Neural cell (in vitro differentiated cells): ENCODE data around the gene SESN2. TPM values are rescaled to one million over a fixed set of nuclear protein-coding genes. Genes with fewer than 3 reads are reported as not detected.

Source experiments
- H2AFZ ChIP-seq: fragments of 200-600, 300-800 bp; sonication (generic), shearing (Covaris generic); 2 replicates; pipeline ENCODE4 v1.6.0; 2014; ENCODE audit warnings: low read depth, mild to moderate bottlenecking, antibody characterized with exemption, low read length, moderate library complexity
- H3F3A ChIP-seq: fragments of 200-600 bp; shearing (Covaris generic); 2 replicates; pipeline ENCODE4 v1.6.1; 2016; ENCODE audit warnings: mild to moderate bottlenecking, moderate library complexity, mixed read lengths, antibody characterized with exemption, low read length; ENCODE audit not compliant: insufficient read depth, poor library complexity, severe bottlenecking
- H3K27ac ChIP-seq: fragments of 200-600, 300-800 bp; sonication (generic), shearing (Covaris generic); 2 replicates; pipeline ENCODE4 v1.5.1; 2014; ENCODE audit warnings: mild to moderate bottlenecking, low read length, moderate library complexity
- H3K27me3 ChIP-seq: fragments of 300-800, 200-600 bp; sonication (generic), shearing (Covaris generic); 2 replicates; pipeline ENCODE4 v1.6.0; 2014; ENCODE audit warnings: mild to moderate bottlenecking, low read depth, low read length, moderate library complexity; ENCODE audit not compliant: insufficient read depth
- H3K36me3 ChIP-seq: fragments of 300-800, 200-600 bp; sonication (generic), shearing (Covaris generic); 2 replicates; pipeline ENCODE4 v1.5.1; 2014; ENCODE audit warnings: mild to moderate bottlenecking, antibody characterized with exemption, low read length, moderate library complexity; ENCODE audit not compliant: insufficient read depth
- H3K4me2 ChIP-seq: fragments of 300-800, 200-600 bp; sonication (generic), shearing (Covaris generic); 2 replicates; pipeline ENCODE4 v1.6.0; 2014; ENCODE audit warnings: mild to moderate bottlenecking, low read length
- H3K4me3 ChIP-seq: fragments of 300-800, 200-600 bp; sonication (generic), shearing (Covaris generic); 2 replicates; pipeline ENCODE4 v1.5.1; 2014; ENCODE audit warnings: mild to moderate bottlenecking, low read length, moderate library complexity
- H3K79me2 ChIP-seq: fragments of 200-600 bp; shearing (Covaris generic); replicated peaks from 2 replicates; pipeline ENCODE4 v1.6.0; 2014; ENCODE audit warnings: mild to moderate bottlenecking, low read length, moderate library complexity; ENCODE audit not compliant: insufficient read depth
- H3K9ac ChIP-seq: fragments of 300-800, 200-600 bp; sonication (generic), shearing (Covaris generic); 2 replicates; pipeline ENCODE4 v1.6.1; 2016; ENCODE audit warnings: mild to moderate bottlenecking, low read length, mixed read lengths
- H3K9me2 ChIP-seq: fragments of 200-600 bp; shearing (Covaris generic); 2 replicates; pipeline ENCODE4 v1.6.1; 2016; ENCODE audit warnings: mild to moderate bottlenecking, low read length, mixed read lengths; ENCODE audit not compliant: insufficient read depth
- H3K9me3 ChIP-seq: fragments of 200-600, 300-800 bp; sonication (generic), shearing (Covaris generic); 2 replicates; pipeline ENCODE4 v1.6.1; 2016; ENCODE audit warnings: mild to moderate bottlenecking, mixed run types, low read length, moderate library complexity, mixed read lengths
- H4K20me1 ChIP-seq: fragments of 200-600 bp; shearing (Covaris generic); 2 replicates; pipeline ENCODE4 v1.6.1; 2016; ENCODE audit warnings: mild to moderate bottlenecking, mixed run types; ENCODE audit not compliant: insufficient read depth
- EP300 ChIP-seq: fragments of 450-650 bp; conservative IDR thresholded peaks from 2 replicates; pipeline ENCODE4 v1.6.1; 2014; ENCODE audit warnings: antibody characterized with exemption, mild to moderate bottlenecking, moderate library complexity; ENCODE audit not compliant: poor library complexity, severe bottlenecking
- EZH2 ChIP-seq: fragments of 200-600, 300-800 bp; shearing (Covaris generic), sonication (generic); IDR thresholded peaks from 2 replicates; pipeline ENCODE4 v1.6.1; 2014; ENCODE audit warnings: antibody characterized with exemption, low read length, borderline replicate concordance, mild to moderate bottlenecking; ENCODE audit not compliant: insufficient read depth, poor library complexity, severe bottlenecking
- MXI1 ChIP-seq: fragments of 450-650 bp; conservative IDR thresholded peaks from 2 replicates; pipeline ENCODE4 v1.6.1; 2014; ENCODE audit warnings: antibody characterized with exemption, mild to moderate bottlenecking; ENCODE audit not compliant: poor library complexity, severe bottlenecking
- POLR2AphosphoS5 ChIP-seq: IDR thresholded peaks from 2 replicates; pipeline ENCODE4 v1.6.1; 2012
- RAD21 ChIP-seq: fragments of 450-650 bp; conservative IDR thresholded peaks from 2 replicates; pipeline ENCODE4 v1.6.1; 2014; ENCODE audit warnings: antibody characterized with exemption, mild to moderate bottlenecking, moderate library complexity
- SMC3 ChIP-seq: fragments of 450-650 bp; conservative IDR thresholded peaks from 2 replicates; pipeline ENCODE4 v1.6.1; 2014; ENCODE audit warnings: antibody characterized with exemption, mild to moderate bottlenecking, moderate library complexity; ENCODE audit not compliant: poor library complexity
- TAF1 ChIP-seq: IDR thresholded peaks from 2 replicates; pipeline ENCODE4 v1.6.1; 2012; ENCODE audit warnings: low read depth
- polyA plus RNA-seq: library from polyadenylated mRNA; depleted of rRNA; stranded (reverse); fragments of >200 nt; gene quantifications from 2 replicates; pipeline ENCODE4 v1.2.3, GENCODE V29; 2014
- TF ChIP-seq, protein P1 (sequence below): IDR thresholded peaks from 2 replicates; pipeline ENCODE4 v1.6.1; 2012; ENCODE audit warnings: borderline replicate concordance
- TF ChIP-seq, protein P2 (sequence below): fragments of 450-650 bp; IDR thresholded peaks from 2 replicates; pipeline ENCODE4 v1.5.1; 2014; ENCODE audit warnings: antibody characterized with exemption, mild to moderate bottlenecking, moderate library complexity; ENCODE audit not compliant: poor library complexity, severe bottlenecking

SESN2 gene
- polyA plus RNA-seq, 1 donor from 2014 or later = 9.3 TPM

DNA sequence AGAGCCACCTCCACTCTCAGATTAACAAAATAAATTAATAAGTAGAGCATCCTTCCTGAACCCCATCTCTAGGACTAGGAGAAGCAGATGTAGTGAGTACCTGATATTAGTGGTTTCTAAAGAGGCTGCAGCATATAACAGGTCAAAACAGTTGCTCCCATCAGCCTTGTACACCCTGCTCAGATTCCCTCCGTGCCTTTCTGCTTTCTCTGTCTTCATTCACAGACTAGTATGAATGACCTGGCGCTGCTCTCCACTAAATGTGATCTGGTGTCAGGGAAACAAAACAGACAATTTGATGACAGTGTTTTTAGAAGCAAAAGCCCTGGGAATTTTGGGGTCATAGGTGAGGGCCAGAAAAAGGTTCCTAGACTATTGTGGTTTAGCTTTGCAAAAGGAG, 8.3 kb downstream of the SESN2 start:
- no peak overlapping the region for H3K4me2 ChIP-seq
- peaks cover 32% of the 10 kb centered on the region for H3K79me2 ChIP-seq
- no peak overlapping the region for H3K27ac ChIP-seq
- H4K20me1 ChIP-seq = no peaks in the 10 kb centered on the region
- no peaks in the 10 kb centered on the region for H3K9me3 ChIP-seq
- H3F3A ChIP-seq = no peaks in the 10 kb centered on the region
- no peak overlapping the region for H2AFZ ChIP-seq
- H3K36me3 ChIP-seq = peaks cover 3% of the 10 kb centered on the region
- no peak overlapping the region for H3K4me3 ChIP-seq
- H3K9me2 ChIP-seq = no peaks in the 10 kb centered on the region
- H3K27me3 ChIP-seq = no peaks in the 10 kb centered on the region
- no peak overlapping the region for H3K9ac ChIP-seq
- TF ChIP-seq, protein P1, sequence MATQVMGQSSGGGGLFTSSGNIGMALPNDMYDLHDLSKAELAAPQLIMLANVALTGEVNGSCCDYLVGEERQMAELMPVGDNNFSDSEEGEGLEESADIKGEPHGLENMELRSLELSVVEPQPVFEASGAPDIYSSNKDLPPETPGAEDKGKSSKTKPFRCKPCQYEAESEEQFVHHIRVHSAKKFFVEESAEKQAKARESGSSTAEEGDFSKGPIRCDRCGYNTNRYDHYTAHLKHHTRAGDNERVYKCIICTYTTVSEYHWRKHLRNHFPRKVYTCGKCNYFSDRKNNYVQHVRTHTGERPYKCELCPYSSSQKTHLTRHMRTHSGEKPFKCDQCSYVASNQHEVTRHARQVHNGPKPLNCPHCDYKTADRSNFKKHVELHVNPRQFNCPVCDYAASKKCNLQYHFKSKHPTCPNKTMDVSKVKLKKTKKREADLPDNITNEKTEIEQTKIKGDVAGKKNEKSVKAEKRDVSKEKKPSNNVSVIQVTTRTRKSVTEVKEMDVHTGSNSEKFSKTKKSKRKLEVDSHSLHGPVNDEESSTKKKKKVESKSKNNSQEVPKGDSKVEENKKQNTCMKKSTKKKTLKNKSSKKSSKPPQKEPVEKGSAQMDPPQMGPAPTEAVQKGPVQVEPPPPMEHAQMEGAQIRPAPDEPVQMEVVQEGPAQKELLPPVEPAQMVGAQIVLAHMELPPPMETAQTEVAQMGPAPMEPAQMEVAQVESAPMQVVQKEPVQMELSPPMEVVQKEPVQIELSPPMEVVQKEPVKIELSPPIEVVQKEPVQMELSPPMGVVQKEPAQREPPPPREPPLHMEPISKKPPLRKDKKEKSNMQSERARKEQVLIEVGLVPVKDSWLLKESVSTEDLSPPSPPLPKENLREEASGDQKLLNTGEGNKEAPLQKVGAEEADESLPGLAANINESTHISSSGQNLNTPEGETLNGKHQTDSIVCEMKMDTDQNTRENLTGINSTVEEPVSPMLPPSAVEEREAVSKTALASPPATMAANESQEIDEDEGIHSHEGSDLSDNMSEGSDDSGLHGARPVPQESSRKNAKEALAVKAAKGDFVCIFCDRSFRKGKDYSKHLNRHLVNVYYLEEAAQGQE = no peak
- no peak for TF ChIP-seq EZH2
- no peak for TF ChIP-seq POLR2AphosphoS5
- no peak for TF ChIP-seq SMC3
- no peak for TF ChIP-seq RAD21
- TF ChIP-seq TAF1 = no peak
- TF ChIP-seq MXI1 = no peak
- TF ChIP-seq EP300 = no peak
- TF ChIP-seq, protein P2, sequence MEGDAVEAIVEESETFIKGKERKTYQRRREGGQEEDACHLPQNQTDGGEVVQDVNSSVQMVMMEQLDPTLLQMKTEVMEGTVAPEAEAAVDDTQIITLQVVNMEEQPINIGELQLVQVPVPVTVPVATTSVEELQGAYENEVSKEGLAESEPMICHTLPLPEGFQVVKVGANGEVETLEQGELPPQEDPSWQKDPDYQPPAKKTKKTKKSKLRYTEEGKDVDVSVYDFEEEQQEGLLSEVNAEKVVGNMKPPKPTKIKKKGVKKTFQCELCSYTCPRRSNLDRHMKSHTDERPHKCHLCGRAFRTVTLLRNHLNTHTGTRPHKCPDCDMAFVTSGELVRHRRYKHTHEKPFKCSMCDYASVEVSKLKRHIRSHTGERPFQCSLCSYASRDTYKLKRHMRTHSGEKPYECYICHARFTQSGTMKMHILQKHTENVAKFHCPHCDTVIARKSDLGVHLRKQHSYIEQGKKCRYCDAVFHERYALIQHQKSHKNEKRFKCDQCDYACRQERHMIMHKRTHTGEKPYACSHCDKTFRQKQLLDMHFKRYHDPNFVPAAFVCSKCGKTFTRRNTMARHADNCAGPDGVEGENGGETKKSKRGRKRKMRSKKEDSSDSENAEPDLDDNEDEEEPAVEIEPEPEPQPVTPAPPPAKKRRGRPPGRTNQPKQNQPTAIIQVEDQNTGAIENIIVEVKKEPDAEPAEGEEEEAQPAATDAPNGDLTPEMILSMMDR = no peak

DNA sequence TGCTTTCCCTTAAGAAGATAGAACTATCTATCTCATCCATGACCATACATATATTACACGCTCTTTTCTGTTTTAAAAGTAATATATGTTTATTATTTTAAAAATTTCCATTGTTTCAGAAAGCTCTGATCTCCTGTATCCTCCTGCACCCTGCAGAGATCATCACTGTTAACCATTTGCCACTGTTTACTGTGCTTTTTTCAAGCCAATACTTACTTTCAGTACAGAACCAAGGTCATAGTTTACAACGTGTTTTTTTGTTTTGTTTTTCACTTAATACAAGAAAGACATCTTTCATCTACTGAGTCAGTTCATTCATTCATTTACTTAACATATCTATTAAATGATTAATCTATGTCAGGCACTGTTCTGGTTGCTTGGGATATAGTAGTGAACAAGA, 10.2 kb downstream of the SESN2 start:
- Histone ChIP-seq H3K9ac (no peak overlapping the region), H3K4me2 (no peak overlapping the region), H3K36me3 (peaks cover 4% of the 10 kb centered on the region), H3K27me3 (no peaks in the 10 kb centered on the region), H3K9me2 (no peaks in the 10 kb centered on the region), H4K20me1 (no peaks in the 10 kb centered on the region), H3K9me3 (no peaks in the 10 kb centered on the region), H3K4me3 (no peak overlapping the region), H2AFZ (no peak overlapping the region), H3F3A (no peaks in the 10 kb centered on the region), H3K27ac (no peak overlapping the region), H3K79me2 (peaks cover 26% of the 10 kb centered on the region)
- TF ChIP-seq, protein P2 = no peak
- TF ChIP-seq MXI1 = no peak
- TF ChIP-seq SMC3 = no peak
- TF ChIP-seq RAD21 = no peak
- TF ChIP-seq TAF1 = no peak
- TF ChIP-seq EP300 = no peak
- no peak for TF ChIP-seq POLR2AphosphoS5
- TF ChIP-seq, protein P1 = no peak
- TF ChIP-seq EZH2 = no peak
